Epithelial cell of proximal tubule (primary cell): Measurements from ENCODE around the gene CENPC. TPM values are rescaled to one million over a fixed set of nuclear protein-coding genes. Genes with fewer than 3 reads are reported as not detected.

Experiments used
- DNase-seq: peaks from one replicate; pipeline ENCODE4 v3.0.0-alpha.2; 2011; ENCODE audit warnings: low read depth
- H3K4me3 ChIP-seq: 2 replicates; pipeline ENCODE4 v1.5.1; 2011; ENCODE audit warnings: low read depth, mild to moderate bottlenecking, low read length
- CTCF ChIP-seq: conservative IDR thresholded peaks from 2 replicates; pipeline ENCODE4 v1.5.1; 2012; ENCODE audit warnings: low read depth, mild to moderate bottlenecking, low read length
- total RNA-seq: library from RNA; depleted of rRNA; stranded (reverse); fragments of >200 nt; gene quantifications from 2 replicates; pipeline ENCODE4 v1.2.3, GENCODE V29; 2015

The CENPC gene
- total RNA-seq, 1 donor from 2014 or later = 11.5 TPM

- H3K4me3 ChIP-seq = no peak overlapping the region
- no peak for TF ChIP-seq CTCF
- DNase-seq = no peak
These were observed 74.4 kb downstream of the CENPC start for GRCh38 chr4:67470871-67471270.

GRCh38 chr4:67468830-67469229, 76.5 kb downstream of the CENPC start:
- no peak for TF ChIP-seq CTCF
- no peak for DNase-seq
- no peak overlapping the region for H3K4me3 ChIP-seq

GRCh38 chr4:67466751-67467150, 78.6 kb downstream of the CENPC start:
- TF ChIP-seq CTCF = no peak
- DNase-seq = no peak
- no peak overlapping the region for H3K4me3 ChIP-seq

GRCh38 chr4:67465763-67466052, 79.6 kb downstream of the CENPC start:
- DNase-seq = no peak
- no peak for TF ChIP-seq CTCF
- H3K4me3 ChIP-seq = no peak overlapping the region

GRCh38 chr4:67465032-67465762, 80.1 kb downstream of the CENPC start:
- TF ChIP-seq CTCF = no peak
- no peak overlapping the region for H3K4me3 ChIP-seq
- no peak for DNase-seq

GRCh38 chr4:67460574-67460973, 84.7 kb downstream of the CENPC start:
- TF ChIP-seq CTCF = no peak
- no peak for DNase-seq
- no peak overlapping the region for H3K4me3 ChIP-seq

GRCh38 chr4:67459164-67459563, 86.1 kb downstream of the CENPC start:
- DNase-seq = no peak
- H3K4me3 ChIP-seq = no peak overlapping the region
- TF ChIP-seq CTCF = no peak
